HG03196 (cell line): ENCODE results near the gene FAM13A.
"Not testable (repeated sequence)": the region's sequence is repeated elsewhere in the genome, so short reads cannot be mapped to it uniquely, and the experiment has no call there.

Experiments used
- ATAC-seq: cut with Tn5 transposase; IDR thresholded peaks from one replicate; pipeline ENCODE4 v1.9.1; 2021; ENCODE audit not compliant: unreplicated experiment

Gene FAM13A

DNA sequence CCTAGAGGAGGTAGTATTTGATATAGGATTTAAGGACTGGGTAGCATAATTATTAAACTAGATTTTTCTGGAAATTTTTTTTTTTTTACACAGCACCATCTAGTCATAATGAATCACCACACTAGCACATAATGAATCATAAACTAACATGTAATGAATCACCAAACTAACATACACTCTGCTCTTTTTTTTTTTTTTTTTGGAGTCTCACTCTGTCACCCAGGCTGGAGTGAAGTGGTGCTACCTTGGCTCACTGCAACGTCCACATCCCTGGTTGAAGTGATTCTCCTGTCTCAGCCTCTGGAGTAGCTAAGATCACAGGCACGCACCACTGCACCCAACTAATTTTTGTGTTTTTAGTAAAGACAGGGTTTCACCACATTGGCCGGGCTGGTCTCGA, 92.5 kb downstream of the FAM13A start:
- ATAC-seq = no peak

DNA sequence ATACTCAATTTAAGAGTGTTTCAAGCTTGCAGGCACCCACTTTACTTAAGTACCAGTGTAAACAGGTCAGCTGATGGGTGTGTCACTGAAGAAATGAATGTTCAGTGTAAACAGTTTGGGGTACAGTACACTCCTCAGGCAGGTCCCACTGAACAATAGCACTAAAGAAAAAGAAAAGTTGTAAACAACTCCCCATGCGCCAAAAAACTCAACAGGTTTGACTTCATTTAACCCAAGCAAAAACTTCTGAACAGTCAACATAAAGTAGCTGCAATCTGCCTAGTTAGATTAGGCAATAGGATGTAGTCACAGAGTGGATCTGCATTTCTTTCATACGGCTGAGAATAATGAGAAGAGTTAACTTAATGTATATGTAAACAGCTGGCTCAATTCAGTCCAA, 93.2 kb downstream of the FAM13A start:
- ATAC-seq = no peak

DNA sequence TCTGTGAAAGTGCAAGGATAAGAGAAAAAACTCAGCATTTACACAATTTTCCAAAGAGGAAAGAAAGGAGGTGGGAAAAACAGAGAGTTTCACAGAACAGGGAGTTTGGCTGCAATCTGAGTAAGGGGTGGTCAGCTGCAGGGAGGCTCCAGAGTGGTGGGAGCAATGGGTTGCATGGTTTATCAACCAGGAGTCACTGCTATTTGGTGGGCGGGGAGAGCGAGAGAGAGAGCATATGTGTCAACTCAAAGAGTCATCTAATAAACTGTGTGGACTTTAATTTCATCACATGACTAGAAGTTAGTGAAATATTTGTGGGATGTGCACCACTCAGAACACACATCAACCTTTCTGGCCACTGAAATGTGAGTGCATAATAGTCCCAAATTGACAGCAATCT, 94.6 kb downstream of the FAM13A start:
- no peak for ATAC-seq

DNA sequence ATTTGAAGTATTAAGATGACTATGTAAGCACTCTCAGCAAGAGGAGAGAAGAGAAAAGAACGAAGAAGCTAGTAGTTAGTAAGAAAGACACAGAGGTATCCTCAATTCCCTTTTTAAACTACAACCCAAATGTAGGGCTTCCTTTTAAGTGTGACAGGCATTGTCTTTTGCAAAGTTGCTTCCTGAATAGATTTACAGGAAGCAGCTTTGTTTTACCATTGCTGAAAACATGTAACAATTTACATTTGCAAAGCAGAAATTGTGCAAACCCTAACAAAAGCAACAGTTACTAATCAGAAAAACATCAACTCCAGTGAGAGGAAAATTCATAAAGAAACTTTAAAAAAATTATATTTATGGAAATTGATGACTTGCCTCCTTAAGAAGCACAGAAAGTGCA, 96.4 kb downstream of the FAM13A start:
- no peak for ATAC-seq

DNA sequence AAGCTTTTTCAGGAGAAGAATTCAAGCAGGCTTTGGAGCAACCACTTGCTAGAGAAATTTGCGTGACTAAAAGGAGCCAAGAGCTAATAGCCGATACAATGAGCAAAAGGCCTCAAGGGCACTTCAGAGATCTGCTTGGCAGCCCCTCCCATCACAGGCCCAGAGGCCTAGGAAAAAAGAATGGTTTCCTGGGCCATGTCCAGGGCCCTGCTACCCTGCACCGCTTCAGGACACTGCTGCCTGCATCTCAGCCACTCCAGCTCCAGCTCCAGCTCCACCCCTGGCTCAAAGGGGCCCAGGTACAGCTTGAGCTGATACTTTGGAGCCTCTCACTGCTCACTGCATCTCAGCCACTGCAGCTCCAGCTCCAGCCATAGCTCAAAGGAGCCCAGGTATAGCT, 98.9 kb downstream of the FAM13A start:
- no peak for ATAC-seq

DNA sequence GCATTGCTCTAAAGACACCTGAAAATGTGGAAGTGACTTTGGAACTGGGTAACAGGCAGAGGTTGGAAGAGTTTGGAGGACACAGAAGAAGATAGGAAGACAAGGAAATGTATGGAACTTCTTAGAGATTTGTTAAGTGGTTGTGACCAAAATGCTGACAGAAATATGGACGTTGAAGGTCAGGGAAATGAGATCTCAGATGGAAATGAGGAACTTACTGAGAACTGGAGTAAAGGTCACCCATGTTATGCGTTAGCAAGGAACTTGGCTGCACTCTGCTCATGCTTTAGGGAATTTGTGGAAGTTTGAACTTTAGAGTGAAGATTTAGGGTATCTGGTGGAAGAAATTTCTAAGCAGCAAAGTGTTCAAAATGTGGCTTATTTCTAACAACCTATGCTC, 99.4 kb downstream of the FAM13A start:
- ATAC-seq = no peak

DNA sequence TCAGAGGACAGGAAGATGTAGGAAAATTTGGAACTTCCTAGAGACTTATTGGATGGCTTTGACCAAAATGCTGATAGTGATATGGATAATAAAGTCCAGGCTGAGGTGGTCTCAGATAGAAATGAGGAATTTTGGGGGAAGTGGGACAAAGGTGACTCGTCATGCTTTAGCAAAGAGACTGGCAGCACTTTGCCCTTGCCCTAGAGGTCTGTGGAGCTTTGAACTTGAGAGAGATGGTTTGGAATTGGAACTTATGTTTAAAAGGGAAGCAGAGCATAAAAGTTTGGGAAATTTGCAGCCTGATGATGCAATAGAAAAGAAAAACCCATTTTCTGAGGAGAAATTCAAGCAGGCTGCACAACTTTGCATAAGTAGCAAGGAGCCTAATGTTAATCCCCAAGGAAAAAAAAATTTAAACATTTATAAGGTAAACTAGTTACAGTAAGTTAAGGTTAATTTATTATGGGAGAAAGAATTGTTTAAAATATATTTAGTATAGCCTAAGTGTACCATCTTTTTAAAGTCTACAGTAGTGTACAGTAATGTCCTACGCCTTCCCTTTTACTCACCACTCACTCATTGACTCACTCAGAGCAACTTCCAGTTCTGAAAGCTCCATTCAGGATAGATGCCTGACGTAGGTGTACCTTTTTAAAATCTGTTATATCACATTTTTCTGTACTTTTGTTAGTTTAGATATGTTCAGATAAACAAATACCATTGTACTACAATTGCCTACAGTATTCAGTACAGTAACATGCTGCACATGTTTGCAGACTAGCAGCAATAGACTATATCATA, 101.2 kb downstream of the FAM13A start:
- ATAC-seq = no peak

DNA sequence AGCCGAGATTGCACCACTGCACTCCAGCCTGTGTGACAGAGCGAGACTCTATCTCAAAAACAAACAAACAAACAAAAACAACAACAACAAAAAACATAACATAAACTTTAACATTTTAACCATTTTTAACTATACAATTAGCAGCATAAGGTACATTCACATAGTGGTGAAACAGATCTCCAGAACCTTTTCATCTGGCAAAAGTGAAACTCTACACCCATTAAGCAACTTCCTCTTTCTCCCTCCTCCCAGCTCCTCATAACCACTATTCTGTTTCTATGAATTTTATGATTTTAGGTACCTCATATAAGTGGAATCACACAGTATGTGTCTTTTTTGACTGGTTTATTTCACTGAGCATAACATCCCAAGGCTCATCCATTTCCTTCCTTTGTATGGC, 103.6 kb downstream of the FAM13A start:
- no peak for ATAC-seq

DNA sequence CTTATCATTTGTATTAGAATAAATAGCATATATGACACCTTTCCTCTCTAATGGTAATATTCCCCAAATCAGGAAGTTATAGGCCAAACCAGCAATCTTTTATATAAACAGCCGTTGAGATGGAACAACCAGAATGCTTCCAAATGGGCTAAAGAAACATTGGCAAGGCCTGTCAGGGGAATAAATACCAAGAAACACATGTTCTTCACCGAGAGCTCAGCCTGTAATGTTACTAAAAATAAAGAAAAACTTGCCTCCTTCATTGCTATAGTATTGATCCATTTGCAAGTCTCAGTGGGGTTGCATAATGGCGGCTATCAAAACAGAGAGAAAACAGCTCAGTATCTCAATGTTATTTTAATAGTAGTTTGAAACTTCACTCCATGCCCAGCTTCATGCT, 104.9 kb downstream of the FAM13A start:
- no peak for ATAC-seq

DNA sequence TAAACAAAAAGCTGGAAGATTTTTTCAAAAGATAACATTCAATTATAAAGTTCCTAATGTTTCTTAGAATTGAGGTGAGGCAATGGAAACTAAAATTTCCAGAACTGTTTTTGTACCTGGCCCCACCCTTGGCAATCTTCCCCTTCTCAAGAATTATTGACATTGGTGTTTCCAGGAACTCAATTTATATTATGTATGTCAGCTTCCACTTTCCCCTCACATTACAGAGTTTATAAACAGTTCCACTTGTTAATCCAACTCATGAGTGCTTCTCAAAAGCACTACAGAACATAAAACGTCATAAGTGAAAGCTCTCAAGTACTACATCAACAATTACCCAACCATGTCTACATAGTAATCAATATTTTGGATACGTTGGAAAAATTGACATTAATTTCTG, 107.4 kb downstream of the FAM13A start:
- no peak for ATAC-seq

DNA sequence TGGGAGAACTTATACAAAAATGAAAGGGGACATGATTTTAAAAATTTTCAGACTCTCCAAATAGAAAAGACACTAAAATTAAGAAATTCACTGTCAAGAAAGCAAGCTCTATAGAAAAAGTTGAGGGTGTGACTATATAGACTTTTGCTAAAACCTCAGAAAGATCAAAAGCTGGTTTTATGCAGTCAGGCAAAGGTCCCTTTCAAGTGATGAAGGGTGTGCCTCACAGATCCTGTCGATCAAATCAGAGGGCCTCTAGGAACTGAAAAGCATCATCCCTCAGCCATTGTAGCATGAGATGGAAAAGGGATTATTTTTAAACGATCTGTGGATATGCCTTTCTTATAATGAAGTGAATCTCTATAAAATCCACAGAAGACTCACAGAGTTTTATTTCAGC, 116.5 kb downstream of the FAM13A start:
- no peak for ATAC-seq

DNA sequence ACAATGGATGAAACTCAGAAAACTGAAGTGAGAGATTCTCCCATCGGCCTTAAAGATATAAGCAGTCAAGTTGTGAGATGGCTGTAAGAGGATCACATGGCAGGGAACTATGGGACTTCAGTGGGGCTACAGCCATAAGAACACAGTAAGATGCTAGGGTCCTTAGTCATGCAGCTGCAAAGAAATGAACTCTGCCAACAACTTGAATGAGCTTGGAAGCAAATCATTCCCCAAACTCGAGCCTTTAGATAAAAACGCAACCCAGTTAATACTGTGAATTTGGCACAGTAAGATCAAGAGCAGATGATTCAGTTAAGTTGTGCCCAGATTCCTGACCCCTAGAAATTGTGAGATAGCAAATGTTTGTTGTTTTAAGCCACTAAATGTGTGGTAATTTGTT, 117.3 kb downstream of the FAM13A start:
- ATAC-seq = no peak

DNA sequence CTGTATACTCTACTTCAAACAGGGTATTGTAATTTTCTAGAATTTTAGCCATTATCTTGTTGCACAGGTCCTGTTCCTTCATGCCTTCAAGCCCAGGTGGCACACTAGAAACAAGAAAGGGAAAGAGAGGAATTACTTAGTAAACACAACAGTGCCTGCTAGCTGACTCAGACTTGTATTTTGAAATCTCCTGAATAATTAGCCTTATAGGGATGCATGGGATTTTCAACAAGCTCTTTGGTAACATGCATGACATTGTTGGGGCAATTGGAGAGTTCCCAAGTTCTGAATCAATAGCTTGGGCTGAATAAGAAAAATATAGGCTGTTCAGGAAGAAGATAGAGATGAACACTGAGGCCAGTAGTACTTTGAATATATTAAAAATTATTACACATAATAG, 118.8 kb downstream of the FAM13A start:
- ATAC-seq = no peak

DNA sequence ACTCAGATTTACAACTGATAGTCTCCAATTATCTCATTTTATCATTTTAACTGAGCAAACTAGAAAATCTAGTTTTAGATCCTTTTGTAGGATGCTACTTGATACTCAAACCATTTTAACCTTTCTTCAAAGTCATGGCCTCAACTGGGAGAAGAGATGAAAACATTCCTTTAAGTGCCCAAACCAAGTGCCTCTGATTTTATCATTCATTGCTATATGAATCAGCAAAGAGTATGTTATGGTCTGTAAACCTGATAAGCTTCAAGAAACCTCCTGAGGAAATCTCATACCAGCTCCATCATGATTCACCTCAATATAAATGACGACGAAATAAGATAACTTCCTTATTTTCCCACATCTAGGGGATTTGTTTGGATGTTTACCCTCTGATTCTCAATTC, 119.9 kb downstream of the FAM13A start:
- ATAC-seq = no peak

DNA sequence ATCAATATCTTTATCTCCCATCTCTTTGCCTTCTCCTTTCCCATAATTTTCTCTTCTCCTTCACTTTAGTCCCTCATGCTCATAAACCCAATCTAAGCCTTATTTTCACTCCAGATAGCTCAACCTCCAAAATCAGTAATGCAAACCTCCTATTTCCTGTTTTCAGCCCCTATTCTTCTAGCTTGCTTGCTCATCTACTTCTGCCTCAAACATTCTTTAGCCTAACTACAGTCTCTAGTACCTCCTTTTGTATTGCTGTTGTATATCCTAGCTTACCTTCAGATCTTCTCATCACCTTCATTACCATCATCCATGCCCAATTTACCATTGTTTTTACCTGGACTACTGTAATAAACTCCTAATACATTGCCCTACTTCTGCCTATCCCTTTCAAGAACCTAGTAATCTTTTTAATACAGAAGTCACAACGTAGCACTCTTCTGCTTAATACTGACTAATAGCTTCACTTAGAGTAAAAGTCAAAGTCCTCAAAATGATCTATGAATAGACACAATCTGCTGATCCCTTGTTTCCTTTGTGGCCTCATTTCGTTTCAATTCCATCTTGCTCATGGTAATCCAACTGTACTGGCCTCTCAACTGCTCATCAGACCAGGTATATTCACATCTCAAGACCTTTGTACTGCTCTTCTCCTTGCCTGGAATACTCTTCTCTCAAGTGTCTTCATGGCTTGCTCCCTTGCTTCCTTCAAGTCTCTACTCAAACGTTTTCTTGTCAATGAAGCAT, 123.4 kb downstream of the FAM13A start:
- ATAC-seq = no peak

DNA sequence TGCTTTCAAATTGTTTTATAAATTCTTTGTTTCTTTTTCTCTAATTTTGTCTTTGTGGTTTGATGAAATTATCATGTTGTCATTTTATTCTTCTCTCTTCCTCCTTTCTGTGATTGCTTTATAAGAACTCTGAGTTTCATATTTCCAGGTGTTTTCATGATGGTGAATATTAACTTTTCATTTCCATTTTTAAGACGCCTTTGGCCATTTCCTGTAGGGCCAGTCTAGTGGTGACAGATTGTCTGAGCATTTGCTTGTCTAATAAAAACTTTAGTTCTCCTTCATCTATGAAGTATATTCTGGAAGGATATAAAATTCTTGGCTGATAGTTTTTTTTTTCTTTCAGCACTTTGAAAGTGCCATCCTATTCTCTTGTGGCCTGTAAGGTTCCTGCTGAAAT, 128.1 kb downstream of the FAM13A start:
- no peak for ATAC-seq

DNA sequence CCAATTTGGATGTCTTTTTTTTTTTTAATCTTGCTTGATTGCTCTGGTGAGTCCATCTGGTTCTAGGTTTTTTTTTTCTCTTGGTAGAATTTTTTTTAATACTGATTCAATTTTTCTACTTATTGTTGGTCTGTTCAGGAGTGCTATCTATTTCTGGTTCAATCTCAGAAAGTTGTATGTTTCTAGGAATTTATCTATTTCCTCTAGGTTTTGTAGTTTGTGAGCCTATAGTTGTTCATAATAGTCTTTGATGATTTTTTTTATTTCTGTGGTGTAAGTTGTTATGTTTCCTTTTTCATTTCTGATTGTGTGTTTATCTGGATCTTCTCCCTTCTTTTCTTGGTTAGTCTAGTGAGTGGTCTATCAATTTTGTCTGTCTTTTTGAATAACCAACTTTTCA, 129.6 kb downstream of the FAM13A start:
- no peak for ATAC-seq

DNA sequence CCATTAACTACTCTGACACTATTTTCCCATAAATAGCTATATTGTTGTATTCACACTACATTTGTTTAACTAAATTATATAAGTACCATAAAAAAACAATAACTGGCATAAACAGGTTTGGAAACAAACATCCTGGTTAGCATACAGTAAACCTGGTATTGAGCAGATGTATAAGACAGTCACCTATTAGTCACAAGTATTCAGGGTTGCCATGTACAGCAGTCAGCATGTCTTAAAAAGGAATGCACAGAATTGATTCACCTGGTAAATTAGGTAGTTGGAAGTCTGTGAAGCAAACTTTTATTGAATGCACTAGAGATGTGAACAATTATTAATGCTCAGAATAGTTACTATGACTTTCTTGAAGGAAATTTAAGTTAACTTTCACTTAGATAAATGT, 137.9 kb downstream of the FAM13A start:
- no peak for ATAC-seq

DNA sequence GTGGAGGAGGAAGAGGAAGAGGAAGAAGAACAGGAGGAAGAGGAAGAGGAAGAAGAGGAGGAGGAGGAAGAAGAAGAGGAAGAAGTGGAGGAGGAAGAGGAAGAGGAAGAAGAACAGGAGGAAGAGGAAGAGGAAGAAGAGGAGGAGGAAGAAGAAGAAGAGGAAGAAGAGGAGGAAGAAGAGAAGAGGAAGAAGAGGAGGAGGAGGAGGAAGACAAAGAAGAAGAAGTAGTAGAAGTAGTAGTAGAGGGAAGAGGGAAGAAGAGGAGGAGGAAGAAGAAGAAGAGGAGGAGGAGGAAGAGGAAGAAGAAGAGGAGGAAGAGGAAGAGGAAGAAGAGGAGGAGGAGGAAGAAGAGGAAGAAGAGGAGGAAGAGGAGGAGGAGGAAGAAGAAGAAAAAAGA, 143.8 kb downstream of the FAM13A start:
- ATAC-seq = not testable (repeated sequence)

DNA sequence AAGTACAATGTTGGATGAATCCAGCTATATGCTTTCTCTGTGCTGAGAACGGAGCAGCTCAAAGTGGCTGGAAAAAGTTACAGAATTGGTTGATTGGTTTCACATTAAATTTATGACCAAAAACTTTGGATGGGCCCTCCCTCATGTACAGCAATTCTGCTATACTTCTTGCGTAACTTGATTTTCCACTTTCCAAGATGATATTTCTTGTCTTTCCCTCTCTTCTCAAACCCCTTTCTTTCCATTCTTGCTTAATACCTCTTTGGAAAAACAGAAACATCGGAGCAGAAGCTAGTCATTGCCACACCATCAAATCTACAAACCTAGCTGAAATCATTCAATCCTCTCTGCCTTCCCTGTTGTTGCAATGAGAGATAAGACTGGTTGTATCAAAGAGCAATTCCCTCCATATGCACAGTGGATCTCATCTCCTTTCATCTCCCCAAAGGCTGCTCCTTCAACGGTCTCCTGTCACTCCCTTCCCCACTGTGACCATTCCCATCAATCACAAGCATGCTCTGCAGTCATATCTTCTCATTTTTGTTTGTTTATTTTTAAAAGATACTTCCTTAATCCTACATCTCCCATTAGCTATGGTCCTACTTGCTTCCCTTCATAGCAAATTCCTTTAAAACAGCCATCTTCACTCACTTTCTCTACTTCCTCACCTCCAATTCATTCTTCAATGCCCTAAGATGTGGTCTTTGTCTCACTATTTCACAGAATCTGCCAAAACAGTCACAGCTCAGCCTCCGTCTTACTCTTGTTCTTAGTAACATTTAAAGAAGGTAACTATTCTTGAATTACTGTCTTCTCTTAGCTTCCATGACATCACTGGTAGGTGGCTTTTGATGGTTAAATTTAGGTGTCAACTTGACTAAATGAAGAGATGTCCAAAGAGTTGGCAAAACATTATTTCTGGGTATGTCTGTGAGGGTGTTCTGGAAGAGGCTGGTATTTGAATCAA, 145.5 kb downstream of the FAM13A start:
- no peak for ATAC-seq

DNA sequence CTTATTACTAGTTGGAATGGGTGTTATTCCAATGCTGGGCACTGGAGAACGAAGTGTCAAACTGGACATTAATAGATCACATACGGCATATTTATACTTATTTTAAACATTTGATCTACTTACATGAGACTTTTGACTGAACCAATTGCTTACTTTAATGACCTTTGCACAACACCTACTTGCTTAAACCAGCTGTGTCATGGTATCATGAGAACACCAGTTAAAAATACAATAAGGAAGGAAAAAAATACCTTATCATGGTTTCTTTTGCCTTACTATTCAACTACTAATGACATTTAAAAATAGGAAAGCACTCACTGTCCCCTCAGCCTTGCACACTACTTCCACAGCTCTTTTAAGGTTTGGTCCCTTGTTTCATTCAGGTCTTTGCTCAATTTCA, 146.9 kb downstream of the FAM13A start:
- no peak for ATAC-seq

DNA sequence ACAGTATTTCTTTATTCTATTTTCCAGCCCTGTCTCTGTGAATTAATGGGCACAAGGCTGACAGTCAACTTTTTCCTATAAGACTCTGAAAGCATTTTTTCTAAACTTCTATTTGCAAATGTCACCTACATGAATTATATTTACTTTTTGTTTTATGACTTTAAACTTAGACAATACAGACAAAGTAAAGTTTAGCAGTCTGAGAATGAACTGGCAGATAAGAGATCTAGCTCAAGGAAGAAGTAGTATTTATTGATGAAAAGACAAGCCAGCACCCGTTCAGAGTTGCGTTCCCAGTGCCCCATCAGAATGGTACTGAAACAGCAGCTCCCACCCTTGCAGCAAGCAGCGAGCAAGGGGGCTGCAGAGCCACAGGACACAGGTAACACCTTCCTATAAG, 148.5 kb downstream of the FAM13A start:
- ATAC-seq = no peak
